GM13977 (cell line): ENCODE measurements around the gene DNAJB11.
"Not testable (repeated sequence)": the region's sequence is repeated elsewhere in the genome, so short reads cannot be mapped to it uniquely, and the experiment has no call there.

Source experiments
- DNase-seq: peaks from one replicate; pipeline ENCODE4 v3.0.0; 2012; ENCODE audit warnings: low spot score
- in situ Hi-C: fragments of 300-500 bp; cut with MboI; formaldehyde crosslinking; loops from one replicate; pipeline ENCODE4 v1.12.0; 2022; ENCODE audit warnings: low sequenced_read_pairs, low pct_unique_long_range_greater_than_20kb, mixed read lengths, inconsistent platforms; ENCODE audit not compliant: unreplicated experiment
- TF ChIP-seq, protein P1 (sequence below): IDR thresholded peaks from 2 replicates; pipeline ENCODE4 v1.5.1; 2012; ENCODE audit warnings: mild to moderate bottlenecking, control low read depth; ENCODE audit not compliant: insufficient read depth; ENCODE audit errors: extremely low read depth, missing control alignments

Gene DNAJB11

DNA sequence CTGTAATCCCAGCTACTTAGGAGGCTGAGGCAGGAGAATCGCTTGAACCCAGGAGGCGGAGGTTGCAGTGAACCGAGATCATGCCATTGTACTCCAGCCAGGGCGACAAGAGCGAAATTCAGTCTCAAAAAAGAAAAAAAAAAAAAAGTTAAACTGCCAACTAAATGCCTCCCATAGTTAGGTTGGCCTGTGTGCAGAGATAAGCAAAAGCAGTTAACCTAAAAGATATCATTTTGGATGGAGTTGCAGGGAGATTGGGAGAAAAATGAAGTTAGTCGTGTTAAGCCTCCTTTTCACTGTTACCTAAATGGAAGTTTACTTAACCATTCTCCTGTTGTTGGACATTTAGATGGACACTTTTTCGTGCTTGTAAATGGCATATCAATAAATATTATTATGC lies 58.2 kb downstream of the DNAJB11 start:
- in situ Hi-C loops = no loop called here
- TF ChIP-seq, protein P1, sequence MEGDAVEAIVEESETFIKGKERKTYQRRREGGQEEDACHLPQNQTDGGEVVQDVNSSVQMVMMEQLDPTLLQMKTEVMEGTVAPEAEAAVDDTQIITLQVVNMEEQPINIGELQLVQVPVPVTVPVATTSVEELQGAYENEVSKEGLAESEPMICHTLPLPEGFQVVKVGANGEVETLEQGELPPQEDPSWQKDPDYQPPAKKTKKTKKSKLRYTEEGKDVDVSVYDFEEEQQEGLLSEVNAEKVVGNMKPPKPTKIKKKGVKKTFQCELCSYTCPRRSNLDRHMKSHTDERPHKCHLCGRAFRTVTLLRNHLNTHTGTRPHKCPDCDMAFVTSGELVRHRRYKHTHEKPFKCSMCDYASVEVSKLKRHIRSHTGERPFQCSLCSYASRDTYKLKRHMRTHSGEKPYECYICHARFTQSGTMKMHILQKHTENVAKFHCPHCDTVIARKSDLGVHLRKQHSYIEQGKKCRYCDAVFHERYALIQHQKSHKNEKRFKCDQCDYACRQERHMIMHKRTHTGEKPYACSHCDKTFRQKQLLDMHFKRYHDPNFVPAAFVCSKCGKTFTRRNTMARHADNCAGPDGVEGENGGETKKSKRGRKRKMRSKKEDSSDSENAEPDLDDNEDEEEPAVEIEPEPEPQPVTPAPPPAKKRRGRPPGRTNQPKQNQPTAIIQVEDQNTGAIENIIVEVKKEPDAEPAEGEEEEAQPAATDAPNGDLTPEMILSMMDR = no peak
- DNase-seq = no peak

DNA sequence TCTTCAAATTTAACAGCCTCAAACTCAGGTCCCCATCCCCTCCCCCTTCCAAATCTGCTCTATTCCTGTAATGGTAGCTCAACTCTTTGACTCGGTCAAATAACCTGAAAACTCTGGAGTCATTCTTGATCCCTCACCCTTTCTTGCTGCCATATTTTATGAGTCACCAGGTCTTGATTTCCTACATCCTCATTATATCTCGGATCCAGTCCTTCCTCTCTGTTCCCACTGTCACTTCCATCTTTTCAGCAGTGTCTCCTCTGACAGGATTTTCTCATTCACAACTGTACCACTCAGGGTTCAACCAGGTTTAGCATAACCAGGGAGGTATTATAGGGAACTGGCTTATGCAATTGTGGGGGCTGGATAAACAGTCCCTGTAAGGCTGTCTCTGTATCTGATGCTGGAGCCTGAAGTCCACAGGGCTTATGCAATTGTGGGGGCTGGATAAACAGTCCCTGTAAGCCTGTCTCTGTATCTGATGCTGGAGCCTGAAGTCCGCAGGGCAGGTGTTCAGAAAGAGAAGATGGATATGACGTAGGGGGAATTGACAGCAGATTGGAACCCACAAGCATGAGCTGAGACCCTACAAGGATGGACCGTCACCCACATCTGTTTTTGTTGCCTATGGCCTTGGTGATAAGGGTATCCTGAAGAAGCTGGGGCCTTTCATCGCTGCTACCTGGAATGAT lies 60.6 kb downstream of the DNAJB11 start:
- in situ Hi-C loops = no loop called here
- TF ChIP-seq, protein P1 = no peak
- DNase-seq = no peak

DNA sequence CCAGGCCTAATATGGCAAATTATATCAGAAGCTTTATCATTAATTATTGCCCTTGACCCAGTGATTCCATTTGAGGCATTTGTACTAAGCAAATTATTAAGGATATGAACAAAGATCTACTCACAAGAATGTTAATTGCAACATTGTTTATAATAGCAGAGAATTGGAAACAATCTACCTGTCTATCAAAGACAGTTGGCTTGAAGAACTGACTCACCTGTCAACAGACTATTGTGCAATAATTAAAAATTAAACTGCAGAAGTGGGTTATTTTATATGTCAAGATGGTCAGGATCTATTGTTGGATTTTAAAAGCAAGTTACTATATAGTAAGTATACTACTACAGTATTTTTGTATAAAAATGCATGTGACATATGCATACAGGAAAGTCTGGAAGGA lies 63.0 kb downstream of the DNAJB11 start:
- no peak for DNase-seq
- TF ChIP-seq, protein P1 = no peak
- in situ Hi-C loops = no loop called here

DNA sequence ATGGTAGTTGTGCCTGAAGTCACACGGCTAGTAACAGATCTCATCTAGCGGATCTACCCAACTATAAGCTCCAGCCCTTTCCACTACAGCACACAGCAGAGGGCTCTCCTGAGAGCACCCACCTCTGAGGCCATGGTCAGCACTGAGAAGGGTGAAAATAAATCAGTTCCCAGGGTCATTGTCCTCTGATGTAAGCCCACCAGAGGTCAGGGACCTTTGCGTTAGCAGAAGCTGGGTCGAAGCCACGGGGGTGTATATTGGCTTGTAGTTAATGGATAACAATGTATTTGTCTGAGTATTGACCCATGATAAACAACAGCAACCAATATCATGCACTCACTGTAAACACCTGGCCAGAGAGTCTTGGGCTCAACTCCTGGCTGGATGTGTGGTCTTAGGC lies 63.7 kb downstream of the DNAJB11 start:
- DNase-seq, in situ Hi-C loops: not testable (repeated sequence)
